Mesendoderm (in vitro differentiated cells): ENCODE results near the gene SHC2.
"Not testable (repeated sequence)": the region's sequence is repeated elsewhere in the genome, so short reads cannot be mapped to it uniquely, and the experiment has no call there.

Source experiments
- DNase-seq: peaks from one replicate; pipeline ENCODE4 v3.0.0; 2013
- H2AK5ac ChIP-seq: 2 replicates; pipeline ENCODE4 v1.6.1; 2013; ENCODE audit warnings: low read length, inconsistent platforms
- H2BK120ac ChIP-seq: 2 replicates; pipeline ENCODE4 v1.6.1; 2013; ENCODE audit warnings: low read depth, mild to moderate bottlenecking, low read length, moderate library complexity, mixed read lengths
- H2BK15ac ChIP-seq: replicated peaks from 2 replicates; pipeline ENCODE4 v1.6.1; 2013; ENCODE audit warnings: low read depth, mild to moderate bottlenecking, moderate library complexity
- H2BK5ac ChIP-seq: 2 replicates; pipeline ENCODE4 v1.6.1; 2013; ENCODE audit warnings: low read length, inconsistent platforms
- H3K18ac ChIP-seq: 2 replicates; pipeline ENCODE4 v1.6.1; 2013; ENCODE audit warnings: mild to moderate bottlenecking, low read length, mixed read lengths
- H3K23ac ChIP-seq: one replicate; pipeline ENCODE4 v1.6.1; 2013; ENCODE audit warnings: low read length
- H3K27ac ChIP-seq: 2 replicates; pipeline ENCODE4 v1.5.1; 2013; ENCODE audit warnings: low read depth, mild to moderate bottlenecking, inconsistent platforms, low read length, moderate library complexity
- H3K27me3 ChIP-seq: 2 replicates; pipeline ENCODE4 v1.6.1; 2013; ENCODE audit warnings: low read length, control low read depth, mild to moderate bottlenecking, inconsistent platforms; ENCODE audit not compliant: insufficient read depth, poor library complexity
- H3K36me3 ChIP-seq: 2 replicates; pipeline ENCODE4 v1.6.1; 2013; ENCODE audit warnings: low read length, inconsistent platforms; ENCODE audit not compliant: control insufficient read depth, insufficient read depth
- H3K4ac ChIP-seq: one replicate; pipeline ENCODE4 v1.6.1; 2013; ENCODE audit warnings: low read depth, mild to moderate bottlenecking, low read length, moderate library complexity
- H3K4me1 ChIP-seq: 2 replicates; pipeline ENCODE4 v1.6.1; 2013; ENCODE audit warnings: low read depth, low read length, inconsistent platforms; ENCODE audit not compliant: control insufficient read depth
- H3K4me2 ChIP-seq: 2 replicates; pipeline ENCODE4 v1.6.1; 2013; ENCODE audit warnings: low read length
- H3K4me3 ChIP-seq: 2 replicates; pipeline ENCODE4 v1.5.1; 2013; ENCODE audit warnings: mild to moderate bottlenecking, low read length
- H3K56ac ChIP-seq: one replicate; pipeline ENCODE4 v1.6.1; 2013; ENCODE audit warnings: low read length
- H3K79me1 ChIP-seq: 2 replicates; pipeline ENCODE4 v1.6.1; 2013; ENCODE audit warnings: low read length, inconsistent platforms
- H3K79me2 ChIP-seq: 2 replicates; pipeline ENCODE4 v1.6.1; 2013; ENCODE audit warnings: mild to moderate bottlenecking, low read length; ENCODE audit not compliant: control insufficient read depth, insufficient read depth
- H3K9ac ChIP-seq: 2 replicates; pipeline ENCODE4 v1.6.1; 2013; ENCODE audit warnings: low read length, inconsistent platforms
- H4K5ac ChIP-seq: one replicate; pipeline ENCODE4 v1.6.1; 2013; ENCODE audit warnings: low read length
- H4K8ac ChIP-seq: one replicate; pipeline ENCODE4 v1.6.1; 2013; ENCODE audit warnings: low read depth, mild to moderate bottlenecking, control low read depth, low read length, moderate library complexity
- WGBS: extraction: QIAGEN DNeasy Blood & Tissue Kit; methylation state at CpG from one replicate; pipeline ENCODE4 v1.1.7; 2013; ENCODE audit warnings: low lambda C conversion rate, missing lambda C conversion rate; ENCODE audit not compliant: insufficient coverage; ENCODE audit errors: extremely low coverage; 5-methylcytosine and 5-hydroxymethylcytosine counted together

SHC2 gene

DNA sequence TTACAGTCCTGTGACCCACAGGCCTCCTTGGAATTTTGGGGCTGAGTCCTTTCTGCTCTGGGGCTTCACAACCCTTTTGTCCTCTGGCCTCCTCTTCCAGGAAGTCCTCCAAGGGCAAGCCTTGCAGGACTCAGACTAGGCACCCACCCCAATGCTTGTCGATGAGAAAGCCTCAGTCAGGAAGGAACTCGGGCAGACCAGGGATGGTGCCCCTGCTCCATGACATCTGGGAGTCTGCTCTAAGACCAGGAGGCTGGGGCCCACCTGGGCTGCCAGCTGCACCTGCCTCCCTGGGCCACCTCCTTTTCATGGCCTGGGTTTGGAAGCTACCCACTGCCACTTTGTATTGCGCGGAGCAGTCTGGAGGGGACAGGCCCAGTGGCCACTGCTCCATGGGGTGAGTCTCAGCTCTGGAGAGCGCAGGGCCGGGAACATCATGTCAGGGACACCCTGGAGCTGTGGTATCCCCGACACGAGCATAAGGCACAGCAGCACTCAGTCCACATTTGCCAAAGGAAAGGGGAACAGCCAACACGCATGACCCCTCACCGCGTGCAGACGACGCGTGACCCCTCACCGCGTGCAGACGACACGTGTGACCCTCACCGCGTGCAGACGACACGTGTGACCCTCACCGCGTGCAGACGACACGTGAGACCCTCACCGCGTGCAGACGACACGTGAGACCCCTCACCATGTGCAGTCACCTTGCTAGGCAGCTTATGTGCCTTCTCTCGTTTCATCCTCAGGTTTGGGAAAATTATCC is 62.7 kb downstream of the SHC2 start:
- no peak overlapping the region for H4K5ac ChIP-seq
- H4K8ac ChIP-seq = no peak overlapping the region
- no peaks in the 10 kb centered on the region for H3K27me3 ChIP-seq
- no peak overlapping the region for H2AK5ac ChIP-seq
- no peak overlapping the region for H3K18ac ChIP-seq
- H2BK15ac ChIP-seq = no peak overlapping the region
- no peaks in the 10 kb centered on the region for H3K36me3 ChIP-seq
- H3K4me1 ChIP-seq = no peaks in the 10 kb centered on the region
- H3K4me2 ChIP-seq = no peak overlapping the region
- H3K79me2 ChIP-seq = no peaks in the 10 kb centered on the region
- no peak for DNase-seq
- no peak overlapping the region for H3K9ac ChIP-seq
- H3K56ac ChIP-seq = no peak overlapping the region
- no peak overlapping the region for H2BK5ac ChIP-seq
- H3K79me1 ChIP-seq = no peaks in the 10 kb centered on the region
- no peak overlapping the region for H3K4me3 ChIP-seq
- no peak overlapping the region for H2BK120ac ChIP-seq
- H3K4ac ChIP-seq = no peak overlapping the region
- no peak overlapping the region for H3K23ac ChIP-seq
- no peak overlapping the region for H3K27ac ChIP-seq
- WGBS = no CpG with 5 or more reads among the region's 31 CpGs

DNA sequence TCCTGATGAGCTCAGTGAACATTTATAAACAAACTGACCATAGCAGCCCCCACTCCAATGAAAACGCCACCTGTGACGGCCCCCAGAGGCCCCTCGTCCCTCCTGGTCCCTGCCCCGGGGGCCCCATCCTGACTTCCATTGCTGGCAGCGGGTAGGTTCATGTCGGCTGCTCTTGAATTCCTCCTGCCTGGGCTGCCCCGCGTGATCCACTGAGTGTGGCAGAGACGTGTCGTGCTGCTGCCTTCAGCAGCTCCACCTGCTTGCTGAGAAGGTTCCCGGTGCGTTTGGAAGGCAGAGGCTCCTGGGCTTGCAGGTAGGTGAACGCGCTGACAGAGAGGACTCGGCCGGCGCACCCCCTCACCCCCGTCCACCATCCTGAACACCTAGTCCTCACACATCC is 63.5 kb downstream of the SHC2 start:
- no peak overlapping the region for H2BK15ac ChIP-seq
- H3K4me2 ChIP-seq = no peak overlapping the region
- no peak overlapping the region for H3K4me3 ChIP-seq
- no peak overlapping the region for H2BK120ac ChIP-seq
- no peaks in the 10 kb centered on the region for H3K4me1 ChIP-seq
- H3K56ac ChIP-seq = no peak overlapping the region
- no peak overlapping the region for H3K18ac ChIP-seq
- H3K27me3 ChIP-seq = no peaks in the 10 kb centered on the region
- H4K8ac ChIP-seq = no peak overlapping the region
- no peak overlapping the region for H2BK5ac ChIP-seq
- DNase-seq = no peak
- no peaks in the 10 kb centered on the region for H3K79me2 ChIP-seq
- no peak overlapping the region for H3K27ac ChIP-seq
- H4K5ac ChIP-seq = no peak overlapping the region
- no peak overlapping the region for H3K23ac ChIP-seq
- no peaks in the 10 kb centered on the region for H3K79me1 ChIP-seq
- no peak overlapping the region for H2AK5ac ChIP-seq
- no peak overlapping the region for H3K9ac ChIP-seq
- WGBS = no CpG with 5 or more reads among the region's 18 CpGs
- no peak overlapping the region for H3K4ac ChIP-seq
- H3K36me3 ChIP-seq = no peaks in the 10 kb centered on the region

DNA sequence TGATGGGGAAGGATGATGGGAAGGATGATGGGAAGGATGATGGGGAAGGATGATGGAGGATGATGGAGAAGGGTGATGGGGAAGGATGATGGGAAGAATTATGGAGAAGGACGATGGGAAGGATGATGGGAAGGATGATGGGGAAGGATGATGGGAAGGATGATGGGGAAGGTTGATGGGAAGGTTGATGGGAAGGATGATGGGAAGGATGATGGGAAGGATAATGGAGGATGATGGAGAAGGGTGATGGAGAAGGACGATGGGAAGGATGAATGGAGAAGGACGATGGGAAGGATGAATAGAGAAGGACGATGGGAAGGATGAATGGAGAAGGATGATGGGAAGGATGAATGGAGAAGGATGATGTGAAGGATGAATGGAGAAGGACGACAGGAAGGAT is 65.4 kb downstream of the SHC2 start:
- no peak overlapping the region for H2AK5ac ChIP-seq
- H3K23ac ChIP-seq = no peak overlapping the region
- H3K4me1 ChIP-seq = no peaks in the 10 kb centered on the region
- H3K4me3 ChIP-seq = no peak overlapping the region
- H3K4ac ChIP-seq = no peak overlapping the region
- H3K79me1 ChIP-seq = no peaks in the 10 kb centered on the region
- H3K18ac ChIP-seq = no peak overlapping the region
- no peak overlapping the region for H4K5ac ChIP-seq
- H3K4me2 ChIP-seq = no peak overlapping the region
- no peak overlapping the region for H2BK120ac ChIP-seq
- no peak overlapping the region for H3K27ac ChIP-seq
- no peak overlapping the region for H3K56ac ChIP-seq
- no peaks in the 10 kb centered on the region for H3K36me3 ChIP-seq
- no peak overlapping the region for H3K9ac ChIP-seq
- H4K8ac ChIP-seq = no peak overlapping the region
- DNase-seq = no peak
- H3K79me2 ChIP-seq = no peaks in the 10 kb centered on the region
- no peak overlapping the region for H2BK15ac ChIP-seq
- WGBS = 100% methylated on average over 5 of the region's 5 CpGs
- H3K27me3 ChIP-seq = no peaks in the 10 kb centered on the region
- H2BK5ac ChIP-seq = no peak overlapping the region

DNA sequence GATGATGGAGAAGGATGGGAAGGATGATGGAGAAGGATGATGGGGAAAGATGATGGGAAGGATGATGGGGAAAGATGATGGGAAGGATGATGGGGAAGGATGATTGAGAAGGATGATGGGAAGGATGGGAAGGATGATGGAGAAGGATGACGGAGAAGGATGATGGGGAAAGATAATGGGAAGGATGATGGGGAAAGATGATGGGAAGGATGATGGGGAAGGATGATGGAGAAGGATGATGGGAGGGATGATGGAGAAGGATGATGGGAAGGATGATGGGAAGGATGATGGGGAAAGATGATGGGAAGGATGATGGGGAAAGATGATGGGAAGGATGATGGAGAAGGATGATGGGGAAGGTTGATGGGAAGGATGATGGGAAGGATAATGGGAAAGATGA is 66.0 kb downstream of the SHC2 start:
- H2BK15ac ChIP-seq, H3K4me3 ChIP-seq, H3K27me3 ChIP-seq, H3K79me2 ChIP-seq, H3K79me1 ChIP-seq, H2AK5ac ChIP-seq, H3K23ac ChIP-seq, H3K9ac ChIP-seq, H3K4me2 ChIP-seq, H3K27ac ChIP-seq, H3K4me1 ChIP-seq, H2BK120ac ChIP-seq, H3K4ac ChIP-seq, H3K56ac ChIP-seq, H4K5ac ChIP-seq, H3K18ac ChIP-seq, H2BK5ac ChIP-seq, H3K36me3 ChIP-seq, DNase-seq, H4K8ac ChIP-seq: not testable (repeated sequence)
- 100% methylated on average over 1 of the region's 1 CpG for WGBS

DNA sequence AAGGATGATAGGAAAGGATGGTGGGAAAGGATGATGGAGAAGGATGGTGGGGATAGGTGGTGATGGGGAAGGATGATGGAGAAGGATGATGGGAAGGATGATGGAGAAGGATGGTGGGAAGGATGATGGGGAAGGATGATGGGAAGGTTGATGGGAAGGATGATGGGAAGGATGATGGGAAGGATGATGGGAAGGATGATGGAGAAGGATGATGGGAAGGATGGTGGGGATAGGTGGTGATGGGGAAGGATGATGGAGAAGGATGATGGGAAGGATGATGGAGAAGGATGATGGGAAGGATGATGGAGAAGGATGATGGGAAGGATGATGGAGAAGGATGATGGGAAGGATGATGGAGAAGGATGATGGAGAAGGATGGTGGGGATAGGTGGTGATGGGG is 67.3 kb downstream of the SHC2 start:
- H3K27me3 ChIP-seq, H3K4ac ChIP-seq, H3K23ac ChIP-seq, H4K8ac ChIP-seq, H3K9ac ChIP-seq, H3K4me3 ChIP-seq, H3K79me2 ChIP-seq, H3K36me3 ChIP-seq, H2BK120ac ChIP-seq, H3K4me1 ChIP-seq, H3K56ac ChIP-seq, H2BK5ac ChIP-seq, H4K5ac ChIP-seq, H3K27ac ChIP-seq, H2BK15ac ChIP-seq, H2AK5ac ChIP-seq, H3K79me1 ChIP-seq, DNase-seq, H3K18ac ChIP-seq, H3K4me2 ChIP-seq: not testable (repeated sequence)

DNA sequence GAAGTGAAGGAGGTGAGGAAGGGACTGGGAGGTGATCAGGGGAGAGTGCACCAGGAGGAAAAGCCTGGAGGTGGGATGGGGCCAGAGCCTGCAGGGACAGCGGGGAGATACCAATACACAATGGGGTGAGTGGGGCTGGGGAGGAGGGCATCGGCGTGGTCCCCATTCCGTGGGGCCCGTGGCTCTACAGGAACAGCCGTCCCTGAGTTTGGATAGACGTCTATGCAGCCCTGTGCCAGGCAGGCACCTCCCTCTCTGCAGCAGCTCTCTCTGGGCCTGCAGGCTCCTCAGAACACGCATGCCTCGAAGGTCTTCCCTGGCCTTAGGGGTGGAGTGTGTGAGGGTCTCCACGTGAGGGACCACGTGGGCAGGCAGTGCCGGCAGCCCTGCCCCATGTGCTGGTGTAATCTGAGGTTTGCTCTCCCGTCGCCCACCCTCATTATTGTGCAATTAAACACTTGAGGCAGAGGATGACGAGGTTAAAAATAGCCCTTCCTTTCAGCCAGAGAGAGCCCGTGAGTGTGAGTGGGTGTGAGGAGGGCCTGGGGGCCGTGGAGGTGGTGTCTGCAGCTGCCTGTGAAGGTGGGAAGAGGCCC is 68.4 kb downstream of the SHC2 start:
- Histone ChIP-seq H4K5ac (no peak overlapping the region), H3K27me3 (no peaks in the 10 kb centered on the region), H2BK15ac (no peak overlapping the region), H4K8ac (no peak overlapping the region), H3K18ac (no peak overlapping the region), H3K4ac (no peak overlapping the region), H3K4me2 (no peak overlapping the region), H3K79me2 (no peaks in the 10 kb centered on the region), H3K36me3 (no peaks in the 10 kb centered on the region), H3K9ac (no peak overlapping the region), H2BK120ac (no peak overlapping the region), H3K4me3 (no peak overlapping the region), H3K23ac (no peak overlapping the region), H3K79me1 (no peaks in the 10 kb centered on the region), H3K27ac (no peak overlapping the region), H3K56ac (no peak overlapping the region), H2AK5ac (no peak overlapping the region), H2BK5ac (no peak overlapping the region), H3K4me1 (no peaks in the 10 kb centered on the region)
- WGBS = no CpG with 5 or more reads among the region's 17 CpGs
- DNase-seq = no peak
